LoVo (cell line): ENCODE results near the gene KCTD15.

Source experiments
- DNase-seq: peaks from one replicate; pipeline ENCODE4 v3.0.0-alpha.2; 2016; ENCODE audit warnings: low spot score

Gene KCTD15

DNA sequence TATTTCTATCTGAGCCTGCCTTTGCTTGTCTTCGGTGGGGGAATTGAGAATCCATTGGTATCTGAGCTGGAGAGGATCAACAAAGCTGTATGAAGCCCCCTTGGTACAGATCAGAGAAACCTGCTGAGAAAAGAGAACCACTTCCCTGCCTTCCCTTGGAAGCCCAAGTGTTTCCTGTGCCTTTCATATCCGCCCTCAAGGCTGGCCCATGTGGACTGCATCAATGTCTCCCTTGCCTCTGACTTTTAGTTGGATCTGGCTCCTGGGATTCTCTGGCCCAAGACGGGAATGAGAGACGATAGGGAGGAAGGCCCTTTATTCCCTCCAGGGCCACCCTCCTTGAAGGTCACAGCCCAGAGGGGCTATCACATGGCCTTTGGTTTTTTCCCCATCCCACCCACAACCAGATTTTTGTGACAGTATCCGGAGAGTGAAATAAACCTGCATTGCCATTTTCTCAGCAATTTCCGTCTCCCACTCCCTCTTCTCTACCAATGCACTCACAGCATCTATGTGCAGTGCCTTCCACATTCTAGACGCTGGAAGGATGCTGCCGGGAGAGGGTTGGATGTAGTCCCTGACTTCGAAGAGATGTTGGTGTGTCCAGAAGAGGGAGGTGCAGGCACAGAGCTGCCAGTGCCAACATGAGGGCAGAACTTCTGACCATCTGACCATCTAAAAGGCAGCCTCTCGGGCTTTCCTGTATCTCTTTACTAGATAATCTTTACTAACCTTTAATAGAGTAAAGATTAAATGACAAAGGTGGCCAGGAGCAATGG lies 63.8 kb downstream of the KCTD15 start:
- DNase-seq = no peak

DNA sequence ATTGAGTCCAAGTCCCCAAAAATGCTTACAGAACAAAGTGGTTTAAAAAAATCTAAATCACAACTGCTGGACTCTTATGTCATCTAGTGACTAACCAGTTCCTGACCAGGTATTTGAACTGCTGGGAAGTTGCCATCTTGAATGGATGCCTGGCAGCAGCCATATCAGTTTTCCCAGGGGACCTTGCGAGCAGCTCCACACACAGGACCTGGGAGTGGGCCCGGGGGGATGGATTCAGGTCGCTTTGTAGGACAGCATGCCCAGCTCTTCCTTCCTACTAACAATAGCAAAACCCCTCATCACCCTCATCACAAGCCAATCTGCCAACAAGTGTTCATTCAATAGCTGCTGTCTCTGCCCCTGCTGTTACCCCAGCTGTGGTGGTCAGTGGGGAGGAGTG lies 65.3 kb downstream of the KCTD15 start:
- DNase-seq = no peak

DNA sequence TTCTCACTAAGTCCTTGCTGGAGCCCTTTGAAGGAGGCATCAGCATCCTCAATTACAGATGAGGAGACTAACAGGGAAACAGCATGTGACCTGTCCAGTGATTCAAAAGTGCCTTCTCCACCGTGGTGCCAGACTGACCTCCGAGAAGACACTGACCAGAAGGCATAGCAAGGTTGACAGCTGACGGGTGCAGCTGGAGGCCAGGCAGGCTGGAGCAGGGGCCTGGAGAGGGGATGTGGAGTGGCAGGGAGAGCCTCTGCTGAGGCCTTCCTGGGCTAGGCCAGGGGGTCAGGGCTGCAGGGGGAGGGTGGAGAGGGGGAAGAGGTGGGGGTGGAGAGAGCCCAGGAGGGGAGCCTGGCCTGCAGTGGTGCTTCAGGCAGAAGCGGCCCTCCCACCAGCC lies 66.3 kb downstream of the KCTD15 start:
- no peak for DNase-seq

DNA sequence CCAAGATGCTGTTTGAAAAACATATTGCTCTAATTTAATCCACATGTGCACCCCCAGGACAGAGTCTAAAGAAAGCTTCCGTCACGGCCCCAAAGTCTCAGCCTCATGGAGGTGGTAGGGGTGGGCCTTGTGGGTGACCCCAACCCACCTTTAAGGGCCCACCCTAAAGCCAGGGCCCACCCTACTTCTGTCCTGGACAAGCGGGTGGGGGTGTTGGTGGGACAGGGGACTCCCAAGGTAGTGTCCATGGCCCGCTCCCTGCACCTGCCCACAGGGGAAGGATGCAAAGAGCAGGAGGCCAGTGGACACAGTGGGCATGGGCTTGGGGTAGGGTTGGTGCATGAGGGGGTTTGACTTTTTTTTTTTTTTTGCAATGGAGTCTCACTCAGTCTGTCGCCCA lies 66.8 kb downstream of the KCTD15 start:
- no peak for DNase-seq

DNA sequence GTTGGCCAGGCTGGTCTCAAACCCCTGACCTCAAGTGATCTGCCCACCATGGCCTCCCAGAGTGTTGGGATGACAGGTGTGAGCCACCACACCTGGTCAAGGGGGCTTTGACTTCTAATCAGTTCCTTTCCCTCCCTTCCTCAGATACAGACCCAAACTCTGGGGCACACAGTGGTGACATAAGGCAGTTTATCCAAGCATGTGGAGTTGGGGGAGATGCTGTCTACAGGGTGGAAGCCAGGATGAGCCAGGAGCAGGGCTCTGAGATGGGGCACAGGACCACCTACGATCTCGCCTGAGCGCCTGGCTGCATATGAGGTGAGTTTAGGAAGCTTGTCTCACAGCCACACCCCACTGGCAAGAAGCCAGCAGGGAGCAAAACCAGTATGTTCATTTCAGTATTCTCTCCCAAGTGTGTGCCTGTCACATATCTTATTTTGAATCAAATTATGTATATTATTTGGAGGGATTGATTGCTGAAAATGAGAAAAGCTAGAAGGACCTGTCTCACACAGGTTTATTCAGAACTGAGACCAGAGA lies 67.7 kb downstream of the KCTD15 start:
- DNase-seq = peak; percentile 9

DNA sequence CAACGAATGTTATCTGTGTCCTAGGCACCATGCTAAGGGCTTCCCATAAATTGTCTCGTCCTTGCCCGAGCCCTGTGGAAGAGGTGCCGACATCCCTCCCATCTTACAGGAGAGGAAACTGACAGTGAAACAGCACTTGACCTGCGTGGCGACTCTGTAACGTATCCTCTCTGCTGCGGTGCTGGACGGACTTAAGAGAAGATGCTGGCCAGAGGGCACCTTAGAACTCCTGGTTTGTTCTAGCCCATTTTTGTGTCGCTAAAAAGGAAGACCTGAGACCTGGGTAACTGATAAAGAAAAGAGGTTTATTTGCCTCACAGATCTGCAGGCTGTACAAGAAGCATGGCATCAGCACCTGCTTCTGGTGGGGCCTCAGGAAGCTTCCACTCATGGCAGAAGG lies 68.6 kb downstream of the KCTD15 start:
- DNase-seq = no peak
